WTC11 (cell line): Measurements from ENCODE around the gene AGPAT3.

Source experiments
- ATF1 ChIP-seq: sonication (generic); formaldehyde crosslinking; IDR thresholded peaks from 2 replicates; pipeline ENCODE4 v1.8.1; 2023; ENCODE audit warnings: mild to moderate bottlenecking, moderate library complexity, missing genetic modification reagents
- NR2C2 ChIP-seq: sonication (generic); formaldehyde crosslinking; IDR thresholded peaks from 2 replicates; pipeline ENCODE4 v1.8.0; 2022; ENCODE audit warnings: mild to moderate bottlenecking, missing genetic modification reagents
- ZNF416 ChIP-seq: fragments of 250-450 bp; sonication (Bioruptor Pico); IDR thresholded peaks from 2 replicates; pipeline ENCODE4 v1.9.0; 2021; ENCODE audit warnings: mild to moderate bottlenecking, inconsistent platforms
- TF ChIP-seq, protein P1 (sequence below): fragments of 200-600 bp; IDR thresholded peaks from 2 replicates; pipeline ENCODE4 v1.8.0; 2022; ENCODE audit warnings: antibody characterized with exemption
- TF ChIP-seq, protein P2 (sequence below): sonication (generic); formaldehyde crosslinking; IDR thresholded peaks from 2 replicates; pipeline ENCODE4 v1.8.1; 2023; ENCODE audit warnings: mild to moderate bottlenecking, missing genetic modification reagents, moderate library complexity
- TF ChIP-seq, protein P3 (sequence below): sonication (generic); formaldehyde crosslinking; IDR thresholded peaks from 2 replicates; pipeline ENCODE4 v1.8.0; 2022; ENCODE audit warnings: mild to moderate bottlenecking, missing genetic modification reagents
- TF ChIP-seq, protein P4 (sequence below): sonication (generic); formaldehyde crosslinking; IDR thresholded peaks from 2 replicates; pipeline ENCODE4 v1.8.0; 2022; ENCODE audit warnings: mild to moderate bottlenecking, missing genetic modification reagents
- TF ChIP-seq, protein P5 (sequence below): fragments of 250-450 bp; sonication (Bioruptor Pico); IDR thresholded peaks from 2 replicates; pipeline ENCODE4 v1.9.0; 2021; ENCODE audit warnings: mild to moderate bottlenecking, borderline replicate concordance

DNA sequence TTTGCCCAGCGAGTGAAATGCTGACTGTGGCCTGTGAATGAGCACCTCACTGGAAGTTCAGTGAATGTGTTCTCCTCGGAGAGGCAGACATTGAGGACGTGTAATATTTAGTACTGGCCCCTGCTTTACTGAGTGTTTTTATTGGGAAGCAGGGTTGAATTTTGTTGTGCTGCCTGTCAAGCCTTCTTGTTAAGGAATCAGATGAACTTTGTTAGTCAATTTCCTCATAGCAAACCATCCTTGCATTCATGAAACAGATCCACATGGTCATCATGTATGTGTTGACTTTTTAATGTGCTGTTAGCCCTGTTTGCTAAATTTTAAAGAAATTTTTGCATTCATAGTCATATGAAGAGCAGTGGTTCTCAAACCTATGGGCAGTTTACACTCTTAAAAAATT, 47.9 kb downstream of the AGPAT3 start:
- TF ChIP-seq, protein P1, sequence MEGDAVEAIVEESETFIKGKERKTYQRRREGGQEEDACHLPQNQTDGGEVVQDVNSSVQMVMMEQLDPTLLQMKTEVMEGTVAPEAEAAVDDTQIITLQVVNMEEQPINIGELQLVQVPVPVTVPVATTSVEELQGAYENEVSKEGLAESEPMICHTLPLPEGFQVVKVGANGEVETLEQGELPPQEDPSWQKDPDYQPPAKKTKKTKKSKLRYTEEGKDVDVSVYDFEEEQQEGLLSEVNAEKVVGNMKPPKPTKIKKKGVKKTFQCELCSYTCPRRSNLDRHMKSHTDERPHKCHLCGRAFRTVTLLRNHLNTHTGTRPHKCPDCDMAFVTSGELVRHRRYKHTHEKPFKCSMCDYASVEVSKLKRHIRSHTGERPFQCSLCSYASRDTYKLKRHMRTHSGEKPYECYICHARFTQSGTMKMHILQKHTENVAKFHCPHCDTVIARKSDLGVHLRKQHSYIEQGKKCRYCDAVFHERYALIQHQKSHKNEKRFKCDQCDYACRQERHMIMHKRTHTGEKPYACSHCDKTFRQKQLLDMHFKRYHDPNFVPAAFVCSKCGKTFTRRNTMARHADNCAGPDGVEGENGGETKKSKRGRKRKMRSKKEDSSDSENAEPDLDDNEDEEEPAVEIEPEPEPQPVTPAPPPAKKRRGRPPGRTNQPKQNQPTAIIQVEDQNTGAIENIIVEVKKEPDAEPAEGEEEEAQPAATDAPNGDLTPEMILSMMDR: no peak
- TF ChIP-seq, protein P2, sequence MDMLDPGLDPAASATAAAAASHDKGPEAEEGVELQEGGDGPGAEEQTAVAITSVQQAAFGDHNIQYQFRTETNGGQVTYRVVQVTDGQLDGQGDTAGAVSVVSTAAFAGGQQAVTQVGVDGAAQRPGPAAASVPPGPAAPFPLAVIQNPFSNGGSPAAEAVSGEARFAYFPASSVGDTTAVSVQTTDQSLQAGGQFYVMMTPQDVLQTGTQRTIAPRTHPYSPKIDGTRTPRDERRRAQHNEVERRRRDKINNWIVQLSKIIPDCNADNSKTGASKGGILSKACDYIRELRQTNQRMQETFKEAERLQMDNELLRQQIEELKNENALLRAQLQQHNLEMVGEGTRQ: no peak
- TF ChIP-seq ZNF416 (CRISPR knock-in tag) (no peak), ATF1 (CRISPR knock-in tag) (no peak), NR2C2 (CRISPR knock-in tag) (no peak)
- TF ChIP-seq, protein P3, sequence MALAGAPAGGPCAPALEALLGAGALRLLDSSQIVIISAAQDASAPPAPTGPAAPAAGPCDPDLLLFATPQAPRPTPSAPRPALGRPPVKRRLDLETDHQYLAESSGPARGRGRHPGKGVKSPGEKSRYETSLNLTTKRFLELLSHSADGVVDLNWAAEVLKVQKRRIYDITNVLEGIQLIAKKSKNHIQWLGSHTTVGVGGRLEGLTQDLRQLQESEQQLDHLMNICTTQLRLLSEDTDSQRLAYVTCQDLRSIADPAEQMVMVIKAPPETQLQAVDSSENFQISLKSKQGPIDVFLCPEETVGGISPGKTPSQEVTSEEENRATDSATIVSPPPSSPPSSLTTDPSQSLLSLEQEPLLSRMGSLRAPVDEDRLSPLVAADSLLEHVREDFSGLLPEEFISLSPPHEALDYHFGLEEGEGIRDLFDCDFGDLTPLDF (CRISPR knock-in tag): no peak
- TF ChIP-seq, protein P4, sequence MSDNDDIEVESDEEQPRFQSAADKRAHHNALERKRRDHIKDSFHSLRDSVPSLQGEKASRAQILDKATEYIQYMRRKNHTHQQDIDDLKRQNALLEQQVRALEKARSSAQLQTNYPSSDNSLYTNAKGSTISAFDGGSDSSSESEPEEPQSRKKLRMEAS (CRISPR knock-in tag): no peak
- TF ChIP-seq, protein P5, sequence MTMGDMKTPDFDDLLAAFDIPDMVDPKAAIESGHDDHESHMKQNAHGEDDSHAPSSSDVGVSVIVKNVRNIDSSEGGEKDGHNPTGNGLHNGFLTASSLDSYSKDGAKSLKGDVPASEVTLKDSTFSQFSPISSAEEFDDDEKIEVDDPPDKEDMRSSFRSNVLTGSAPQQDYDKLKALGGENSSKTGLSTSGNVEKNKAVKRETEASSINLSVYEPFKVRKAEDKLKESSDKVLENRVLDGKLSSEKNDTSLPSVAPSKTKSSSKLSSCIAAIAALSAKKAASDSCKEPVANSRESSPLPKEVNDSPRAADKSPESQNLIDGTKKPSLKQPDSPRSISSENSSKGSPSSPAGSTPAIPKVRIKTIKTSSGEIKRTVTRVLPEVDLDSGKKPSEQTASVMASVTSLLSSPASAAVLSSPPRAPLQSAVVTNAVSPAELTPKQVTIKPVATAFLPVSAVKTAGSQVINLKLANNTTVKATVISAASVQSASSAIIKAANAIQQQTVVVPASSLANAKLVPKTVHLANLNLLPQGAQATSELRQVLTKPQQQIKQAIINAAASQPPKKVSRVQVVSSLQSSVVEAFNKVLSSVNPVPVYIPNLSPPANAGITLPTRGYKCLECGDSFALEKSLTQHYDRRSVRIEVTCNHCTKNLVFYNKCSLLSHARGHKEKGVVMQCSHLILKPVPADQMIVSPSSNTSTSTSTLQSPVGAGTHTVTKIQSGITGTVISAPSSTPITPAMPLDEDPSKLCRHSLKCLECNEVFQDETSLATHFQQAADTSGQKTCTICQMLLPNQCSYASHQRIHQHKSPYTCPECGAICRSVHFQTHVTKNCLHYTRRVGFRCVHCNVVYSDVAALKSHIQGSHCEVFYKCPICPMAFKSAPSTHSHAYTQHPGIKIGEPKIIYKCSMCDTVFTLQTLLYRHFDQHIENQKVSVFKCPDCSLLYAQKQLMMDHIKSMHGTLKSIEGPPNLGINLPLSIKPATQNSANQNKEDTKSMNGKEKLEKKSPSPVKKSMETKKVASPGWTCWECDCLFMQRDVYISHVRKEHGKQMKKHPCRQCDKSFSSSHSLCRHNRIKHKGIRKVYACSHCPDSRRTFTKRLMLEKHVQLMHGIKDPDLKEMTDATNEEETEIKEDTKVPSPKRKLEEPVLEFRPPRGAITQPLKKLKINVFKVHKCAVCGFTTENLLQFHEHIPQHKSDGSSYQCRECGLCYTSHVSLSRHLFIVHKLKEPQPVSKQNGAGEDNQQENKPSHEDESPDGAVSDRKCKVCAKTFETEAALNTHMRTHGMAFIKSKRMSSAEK (CRISPR knock-in tag): no peak
